ENCODE measurements around the gene PCGF3.

GRCh38 chr4:740011-740410 lies 34.4 kb downstream of the PCGF3 start:
- no peak for TF ChIP-seq CTCF (IDR thresholded peaks at IDR 0.05)
- no peak for TF ChIP-seq EP300 (IDR thresholded peaks at IDR 0.05; ENCODE audit: low read depth)

All from transverse colon (tissue), 3 donors.